HL-60 (cell line): ENCODE measurements around the gene TSPAN8.

Experiments used
- POLR2AphosphoS5 ChIP-seq: IDR thresholded peaks from 2 replicates; pipeline ENCODE4 v1.6.1; 2012; ENCODE audit warnings: low read depth
- TF ChIP-seq, protein P1 (sequence below): IDR thresholded peaks from one replicate; pipeline ENCODE4 v1.5.1; 2011; ENCODE audit warnings: low read length, control low read depth, inconsistent platforms; ENCODE audit not compliant: insufficient read depth

DNA sequence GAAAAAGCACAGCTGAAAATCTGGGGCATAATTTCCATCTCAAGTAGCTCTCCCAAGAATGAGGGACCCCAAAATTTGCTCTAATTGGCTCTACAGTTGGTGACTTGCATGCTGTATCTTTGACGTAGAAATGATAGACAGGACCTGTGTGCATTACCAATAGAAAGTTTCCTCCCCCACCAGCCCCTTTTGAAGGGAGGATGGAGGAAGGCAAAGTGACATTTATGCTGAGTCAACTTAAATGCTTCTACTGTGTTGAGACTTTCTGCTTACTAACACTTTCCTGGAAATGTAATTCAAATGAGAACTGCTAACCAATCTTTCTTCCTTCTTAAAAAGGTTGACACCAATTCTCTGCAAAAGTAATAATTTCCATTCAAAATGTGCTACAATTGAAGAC lies 31.9 kb downstream of the TSPAN8 start:
- TF ChIP-seq, protein P1, sequence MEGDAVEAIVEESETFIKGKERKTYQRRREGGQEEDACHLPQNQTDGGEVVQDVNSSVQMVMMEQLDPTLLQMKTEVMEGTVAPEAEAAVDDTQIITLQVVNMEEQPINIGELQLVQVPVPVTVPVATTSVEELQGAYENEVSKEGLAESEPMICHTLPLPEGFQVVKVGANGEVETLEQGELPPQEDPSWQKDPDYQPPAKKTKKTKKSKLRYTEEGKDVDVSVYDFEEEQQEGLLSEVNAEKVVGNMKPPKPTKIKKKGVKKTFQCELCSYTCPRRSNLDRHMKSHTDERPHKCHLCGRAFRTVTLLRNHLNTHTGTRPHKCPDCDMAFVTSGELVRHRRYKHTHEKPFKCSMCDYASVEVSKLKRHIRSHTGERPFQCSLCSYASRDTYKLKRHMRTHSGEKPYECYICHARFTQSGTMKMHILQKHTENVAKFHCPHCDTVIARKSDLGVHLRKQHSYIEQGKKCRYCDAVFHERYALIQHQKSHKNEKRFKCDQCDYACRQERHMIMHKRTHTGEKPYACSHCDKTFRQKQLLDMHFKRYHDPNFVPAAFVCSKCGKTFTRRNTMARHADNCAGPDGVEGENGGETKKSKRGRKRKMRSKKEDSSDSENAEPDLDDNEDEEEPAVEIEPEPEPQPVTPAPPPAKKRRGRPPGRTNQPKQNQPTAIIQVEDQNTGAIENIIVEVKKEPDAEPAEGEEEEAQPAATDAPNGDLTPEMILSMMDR, result no peak
- TF ChIP-seq POLR2AphosphoS5, result no peak
